22Rv1 (cell line): ENCODE measurements around the gene SIPA1L3.

Source experiments
- ZFX ChIP-seq: fragments of 450-650 bp; IDR thresholded peaks from 2 replicates; pipeline ENCODE4 v1.6.1; 2017; ENCODE audit warnings: antibody characterized with exemption, borderline replicate concordance
- TF ChIP-seq, protein P1 (sequence below): fragments of 450-650 bp; IDR thresholded peaks from 2 replicates; pipeline ENCODE4 v1.5.1; 2017; ENCODE audit warnings: mild to moderate bottlenecking

DNA sequence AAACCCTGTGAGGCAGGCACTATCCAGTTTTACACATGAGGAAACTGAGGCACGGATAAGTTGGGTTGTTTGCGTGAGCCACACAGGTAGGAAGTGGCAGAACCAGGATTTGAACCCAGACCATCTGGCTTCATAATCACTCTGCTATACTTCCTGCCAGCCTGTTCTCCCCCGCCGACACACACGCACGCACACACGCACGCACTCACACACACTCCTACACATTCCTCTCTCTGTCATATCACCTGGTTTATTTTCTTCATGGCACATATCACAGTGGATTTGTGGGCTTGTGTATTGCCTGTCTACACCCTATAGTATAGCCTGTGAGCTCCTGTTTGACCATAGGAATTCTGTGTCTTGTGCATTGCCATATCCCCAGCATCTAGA, 140.0 kb downstream of the SIPA1L3 start:
- TF ChIP-seq, protein P1, sequence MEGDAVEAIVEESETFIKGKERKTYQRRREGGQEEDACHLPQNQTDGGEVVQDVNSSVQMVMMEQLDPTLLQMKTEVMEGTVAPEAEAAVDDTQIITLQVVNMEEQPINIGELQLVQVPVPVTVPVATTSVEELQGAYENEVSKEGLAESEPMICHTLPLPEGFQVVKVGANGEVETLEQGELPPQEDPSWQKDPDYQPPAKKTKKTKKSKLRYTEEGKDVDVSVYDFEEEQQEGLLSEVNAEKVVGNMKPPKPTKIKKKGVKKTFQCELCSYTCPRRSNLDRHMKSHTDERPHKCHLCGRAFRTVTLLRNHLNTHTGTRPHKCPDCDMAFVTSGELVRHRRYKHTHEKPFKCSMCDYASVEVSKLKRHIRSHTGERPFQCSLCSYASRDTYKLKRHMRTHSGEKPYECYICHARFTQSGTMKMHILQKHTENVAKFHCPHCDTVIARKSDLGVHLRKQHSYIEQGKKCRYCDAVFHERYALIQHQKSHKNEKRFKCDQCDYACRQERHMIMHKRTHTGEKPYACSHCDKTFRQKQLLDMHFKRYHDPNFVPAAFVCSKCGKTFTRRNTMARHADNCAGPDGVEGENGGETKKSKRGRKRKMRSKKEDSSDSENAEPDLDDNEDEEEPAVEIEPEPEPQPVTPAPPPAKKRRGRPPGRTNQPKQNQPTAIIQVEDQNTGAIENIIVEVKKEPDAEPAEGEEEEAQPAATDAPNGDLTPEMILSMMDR, result no peak
- TF ChIP-seq ZFX, result no peak
